Right lobe of liver (tissue), 6 donors: Measurements from ENCODE around the gene FURIN. TPM values are rescaled to one million over a fixed set of nuclear protein-coding genes. Genes with fewer than 3 reads are reported as not detected.

Experiments used
- ATAC-seq, 4 donors: fragments of 200-7000 bp; cut with Tn5 transposase; one replicate each; pipeline ENCODE4 v1.9.1; 2020; ENCODE audit warnings: mild to moderate bottlenecking in 4 of 4, moderate library complexity in 4 of 4
- DNase-seq, 3 donors: peaks; one replicate each; pipeline ENCODE4 v3.0.0-alpha.2; 2020
- H3K27ac ChIP-seq, 3 donors: fragments of 200-600 bp; one replicate each; pipeline ENCODE4 v1.8.0; 2022
- H3K27me3 ChIP-seq, 2 donors: fragments of 200-600 bp; one replicate each; pipeline ENCODE4 v1.8.0; 2022
- H3K36me3 ChIP-seq, 4 donors: fragments of 200-600 bp; sonication (generic) in 1 of 4; one replicate each; pipeline versions ENCODE4 v1.5.1 to v1.8.0; 2017 to 2022; ENCODE audit warnings: control low read depth in 1 of 4
- H3K4me1 ChIP-seq, 4 donors: fragments of 200-600 bp; sonication (generic) in 1 of 4; one replicate each; pipeline versions ENCODE4 v1.5.1 to v1.8.0; 2017 to 2022; ENCODE audit warnings: control low read depth in 1 of 4
- H3K4me3 ChIP-seq, 3 donors: fragments of 200-600 bp; one replicate each; pipeline ENCODE4 v1.8.0; 2022
- H3K9me3 ChIP-seq, 4 donors: fragments of 200-600 bp; sonication (generic) in 1 of 4; one replicate each; pipeline versions ENCODE4 v1.5.1 to v1.8.0; 2017 to 2022; ENCODE audit warnings: control low read depth in 1 of 4
- POLR2A ChIP-seq: fragments of 450-650 bp; IDR thresholded peaks from one replicate; pipeline ENCODE4 v1.6.1; 2017; ENCODE audit warnings: antibody characterized with exemption, mild to moderate bottlenecking
- WGBS: methylation state at CpG from one replicate; pipeline ENCODE4 v1.1.6; 2018; ENCODE audit warnings: low coverage, low lambda C conversion rate; ENCODE audit not compliant: insufficient coverage; ENCODE audit errors: missing lambda C conversion rate; 5-methylcytosine and 5-hydroxymethylcytosine counted together
- intact Hi-C, 2 donors: fragments of 100-400 bp; cut with DNase I; formaldehyde crosslinking; loops; one replicate each; pipeline versions ENCODE4 v1.11.2 to v1.14.1; 2022
- total RNA-seq, 6 experiments: library from RNA; depleted of rRNA in 2 of 6; stranded (reverse); fragments of >200 nt in 2 of 6; fragmentation: NEBNext Ultra II Directional in 3 of 6; extraction: Animal tissue kit (Norgen Biotek cat#: 25700) in 3 of 6; gene quantifications; one replicate each; pipeline versions ENCODE4 v1.1.0 to v1.2.4, GENCODE V29; 2016 to 2023
- TF ChIP-seq, protein P1 (sequence below), 4 donors: fragments of 200-600 bp in 3 of 4; fragments of 450-650 bp in 1 of 4; IDR thresholded peaks; one replicate each; pipeline versions ENCODE4 v1.5.1 to v1.8.0; 2016 to 2022; ENCODE audit warnings: antibody characterized with exemption in 4 of 4, mild to moderate bottlenecking in 2 of 4
- donor health status: DM: no; HTN: yes; CAD: no.
- donor health status: DM: no; HTN: no; CAD: no.
- donor health status: DM: no; HTN: no; CAD: no.
- donor health status: DM: no; HTN: yes; CAD: no.
- donor health status: DM: no; HTN: yes; CAD: no.

FURIN gene
- total RNA-seq, 6 experiments from 2014 or later: 122 to 232 (median 189) TPM

DNA sequence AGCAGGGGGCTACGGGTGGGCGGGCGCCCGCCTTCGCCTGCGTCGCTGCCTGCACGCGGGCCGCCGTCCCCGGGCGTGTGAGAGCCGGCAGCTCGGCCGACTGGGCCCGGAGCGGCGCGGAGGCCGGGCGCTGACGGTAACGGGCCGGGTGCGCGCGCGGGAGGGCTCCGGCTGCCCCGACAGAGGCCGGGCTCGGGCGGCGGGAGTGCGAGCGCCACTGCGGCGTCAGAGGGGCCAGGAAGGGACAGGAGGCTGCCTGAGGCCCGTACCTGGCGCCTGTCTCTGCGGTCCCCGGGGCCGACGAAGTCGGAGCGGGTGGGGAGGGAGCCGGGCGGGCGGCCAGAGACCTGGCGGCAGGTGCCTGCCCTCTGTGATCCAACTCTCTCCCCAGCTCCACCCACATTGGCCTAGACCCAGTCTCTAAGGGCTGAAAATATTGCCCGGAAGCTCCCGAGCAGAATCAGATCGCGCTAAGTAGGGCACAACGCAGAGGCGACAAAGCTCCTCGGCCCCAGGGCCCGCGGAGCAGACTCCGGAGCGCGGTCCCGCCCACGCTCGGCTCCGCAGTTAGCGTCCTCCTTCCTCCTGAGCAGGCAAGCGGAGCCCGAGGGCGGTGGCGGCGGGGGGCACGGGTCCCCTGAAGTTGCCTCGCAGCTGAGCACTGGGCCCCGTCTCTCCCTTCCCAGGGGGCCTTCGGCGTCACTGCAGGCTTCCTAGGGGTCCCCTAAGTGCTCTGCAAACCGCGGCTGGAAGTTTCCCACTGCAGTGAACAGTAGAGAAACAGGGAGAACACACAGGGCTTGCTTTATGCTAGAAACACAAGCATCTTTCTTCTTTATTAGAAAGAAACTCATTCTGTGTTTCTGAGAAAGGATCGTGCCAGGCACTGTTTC lies 34.7 kb downstream of the FURIN start, which contains the start of gene MAN2A2:
Gene MAN2A2 (plus strand): TSS at position 463 of the 893 bp plus-strand sequence. CDS start 906 bp downstream, outside the sequence.
- intact Hi-C loops: no loop called here
- H3K36me3 ChIP-seq: peaks cover 0 to 34% (median 16%) of the 10 kb centered on the region in 4 donors
- peaks cover 0 to 13% (median 3%) of the 10 kb centered on the region in 4 donors for H3K4me1 ChIP-seq
- 0% methylated on average over 8 of the region's 81 CpGs for WGBS
- ATAC-seq (peak; percentile 74 to 83 (median 81)), DNase-seq (peak; percentile 85 to 95 (median 91))
- TF ChIP-seq, protein P1, sequence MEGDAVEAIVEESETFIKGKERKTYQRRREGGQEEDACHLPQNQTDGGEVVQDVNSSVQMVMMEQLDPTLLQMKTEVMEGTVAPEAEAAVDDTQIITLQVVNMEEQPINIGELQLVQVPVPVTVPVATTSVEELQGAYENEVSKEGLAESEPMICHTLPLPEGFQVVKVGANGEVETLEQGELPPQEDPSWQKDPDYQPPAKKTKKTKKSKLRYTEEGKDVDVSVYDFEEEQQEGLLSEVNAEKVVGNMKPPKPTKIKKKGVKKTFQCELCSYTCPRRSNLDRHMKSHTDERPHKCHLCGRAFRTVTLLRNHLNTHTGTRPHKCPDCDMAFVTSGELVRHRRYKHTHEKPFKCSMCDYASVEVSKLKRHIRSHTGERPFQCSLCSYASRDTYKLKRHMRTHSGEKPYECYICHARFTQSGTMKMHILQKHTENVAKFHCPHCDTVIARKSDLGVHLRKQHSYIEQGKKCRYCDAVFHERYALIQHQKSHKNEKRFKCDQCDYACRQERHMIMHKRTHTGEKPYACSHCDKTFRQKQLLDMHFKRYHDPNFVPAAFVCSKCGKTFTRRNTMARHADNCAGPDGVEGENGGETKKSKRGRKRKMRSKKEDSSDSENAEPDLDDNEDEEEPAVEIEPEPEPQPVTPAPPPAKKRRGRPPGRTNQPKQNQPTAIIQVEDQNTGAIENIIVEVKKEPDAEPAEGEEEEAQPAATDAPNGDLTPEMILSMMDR (IDR thresholded peaks at IDR 0.05): no peak
- peak; percentile 76 for TF ChIP-seq POLR2A
- peak within 1 kb of the TSS; percentile 52 to 68 (median 68) for H3K4me3 ChIP-seq
- H3K9me3 ChIP-seq: no peaks in the 10 kb centered on the region
- H3K27me3 ChIP-seq: no peaks in the 10 kb centered on the region
- peak within 1 kb of the TSS; percentile 82 to 92 (median 84) for H3K27ac ChIP-seq

DNA sequence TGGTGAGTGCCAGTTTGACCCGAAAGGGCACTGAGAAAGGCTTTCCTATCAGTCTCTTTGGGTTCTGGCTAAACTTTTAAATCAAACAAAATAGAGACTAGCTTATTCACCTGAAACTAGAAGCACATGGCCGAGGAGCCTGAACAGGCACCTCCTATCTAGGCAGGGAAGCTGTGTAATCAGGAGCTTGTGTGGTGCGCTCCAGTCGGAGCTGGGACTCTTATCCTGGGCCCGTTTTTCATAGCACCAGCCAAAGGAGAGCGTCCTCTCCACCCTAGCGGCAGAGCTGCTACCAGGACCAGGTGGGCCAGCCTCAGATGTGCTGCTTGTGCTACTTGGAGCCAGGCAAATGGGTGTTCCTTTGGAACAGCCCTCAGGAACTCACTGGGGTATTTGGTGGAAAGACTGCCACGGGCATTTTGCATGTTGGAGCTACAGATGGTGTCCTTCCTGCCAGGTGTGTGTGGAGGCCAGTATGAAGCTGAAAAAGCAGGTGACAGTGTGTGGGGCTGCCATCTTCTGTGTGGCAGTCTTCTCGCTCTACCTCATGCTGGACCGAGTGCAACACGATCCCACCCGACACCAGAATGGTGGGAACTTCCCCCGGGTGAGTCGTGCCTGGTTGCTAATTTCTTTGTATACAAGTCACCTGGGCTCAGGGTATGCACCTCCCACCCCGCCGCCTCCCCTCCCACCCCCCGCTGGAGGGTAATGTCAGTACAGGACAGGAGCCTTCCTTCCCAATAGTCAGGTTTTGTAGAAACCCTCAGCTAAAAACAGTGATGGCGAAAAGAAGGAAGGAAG lies 35.5 kb downstream of the FURIN start:
- peak overlapping the region; percentile 82 to 92 (median 84) for H3K27ac ChIP-seq
- DNase-seq (peak in 2 of 3 donors; percentile 35 to 54), ATAC-seq (peak; percentile 4 to 32 (median 10))
- 81% methylated on average over 11 of the region's 18 CpGs for WGBS
- peaks cover 0 to 13% (median 3%) of the 10 kb centered on the region in 4 donors for H3K4me1 ChIP-seq
- no peaks in the 10 kb centered on the region for H3K27me3 ChIP-seq
- no peak for TF ChIP-seq POLR2A
- TF ChIP-seq, protein P1 (IDR thresholded peaks at IDR 0.05): no peak
- H3K4me3 ChIP-seq: peak overlapping the region; percentile 52 to 68 (median 68)
- intact Hi-C loops: no loop called here
- H3K36me3 ChIP-seq: peaks cover 0 to 40% (median 20%) of the 10 kb centered on the region in 4 donors
- no peaks in the 10 kb centered on the region for H3K9me3 ChIP-seq

GRCh38 chr15:90904746-90905145 lies 36.4 kb downstream of the FURIN start:
- H3K36me3 ChIP-seq: peaks cover 0 to 49% (median 25%) of the 10 kb centered on the region in 4 donors
- no peaks in the 10 kb centered on the region for H3K9me3 ChIP-seq
- no peak for ATAC-seq
- no peak overlapping the region for H3K4me3 ChIP-seq
- WGBS: 89% methylated on average over 9 of the region's 9 CpGs
- intact Hi-C loops: no loop called here
- no peak overlapping the region for H3K27ac ChIP-seq
- peak in 1 of 3 donors; percentile 11 for DNase-seq
- TF ChIP-seq POLR2A: no peak
- TF ChIP-seq, protein P1 (IDR thresholded peaks at IDR 0.05): no peak
- H3K27me3 ChIP-seq: no peaks in the 10 kb centered on the region
- peaks cover 0 to 13% (median 3%) of the 10 kb centered on the region in 4 donors for H3K4me1 ChIP-seq

DNA sequence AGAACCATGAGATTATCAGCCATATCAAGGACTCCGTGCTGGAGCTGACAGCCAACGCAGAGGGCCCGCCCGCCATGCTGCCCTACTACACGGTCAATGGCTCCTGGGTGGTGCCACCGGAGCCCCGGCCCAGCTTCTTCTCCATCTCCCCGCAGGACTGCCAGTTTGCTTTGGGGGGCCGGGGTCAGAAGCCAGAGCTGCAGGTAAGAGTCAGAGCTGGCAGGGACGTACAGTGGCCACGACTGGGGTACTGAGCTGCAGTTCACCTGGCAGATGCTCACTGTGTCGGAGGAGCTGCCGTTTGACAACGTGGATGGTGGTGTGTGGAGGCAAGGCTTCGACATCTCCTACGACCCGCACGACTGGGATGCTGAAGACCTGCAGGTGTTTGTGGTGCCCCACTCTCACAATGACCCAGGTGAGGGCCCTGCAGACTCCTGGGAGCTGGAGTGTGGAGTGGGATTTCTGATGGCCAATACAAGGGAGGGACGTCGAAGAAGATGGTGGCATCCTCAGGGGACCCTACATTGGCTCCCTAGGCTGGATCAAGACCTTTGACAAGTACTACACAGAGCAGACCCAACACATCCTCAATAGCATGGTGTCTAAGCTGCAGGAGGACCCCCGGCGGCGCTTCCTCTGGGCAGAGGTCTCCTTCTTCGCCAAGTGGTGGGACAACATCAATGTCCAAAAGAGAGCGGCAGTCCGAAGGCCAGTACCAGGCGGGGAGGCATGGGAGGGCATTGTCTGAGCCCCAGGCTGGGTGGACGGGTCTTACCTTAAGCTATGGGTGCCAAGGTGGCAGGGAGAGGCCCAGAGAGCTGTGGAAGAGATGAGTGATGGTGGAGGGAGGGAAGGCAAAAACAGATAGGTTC lies 37.2 kb downstream of the FURIN start:
- Histone ChIP-seq H3K27me3 (no peaks in the 10 kb centered on the region), H3K4me3 (no peak overlapping the region), H3K27ac (no peak overlapping the region), H3K4me1 (peaks cover 0 to 13% (median 3%) of the 10 kb centered on the region in 4 donors), H3K9me3 (no peaks in the 10 kb centered on the region), H3K36me3 (peaks cover 0 to 57% (median 31%) of the 10 kb centered on the region in 4 donors)
- TF ChIP-seq POLR2A: no peak
- TF ChIP-seq, protein P1 (IDR thresholded peaks at IDR 0.05): no peak
- intact Hi-C loops: no loop called here
- 100% methylated on average over 10 of the region's 28 CpGs for WGBS
- DNase-seq (peak in 2 of 3 donors; percentile 15 to 53), ATAC-seq (no peak)
